Measurements from ENCODE around the gene PRTFDC1. TPM values are rescaled to one million over a fixed set of nuclear protein-coding genes. Genes with fewer than 3 reads are reported as not detected.

The PRTFDC1 gene
- total RNA-seq, 4 donors from 2014 or later: 0.15 to 2.2 (median 1.8) TPM

DNA sequence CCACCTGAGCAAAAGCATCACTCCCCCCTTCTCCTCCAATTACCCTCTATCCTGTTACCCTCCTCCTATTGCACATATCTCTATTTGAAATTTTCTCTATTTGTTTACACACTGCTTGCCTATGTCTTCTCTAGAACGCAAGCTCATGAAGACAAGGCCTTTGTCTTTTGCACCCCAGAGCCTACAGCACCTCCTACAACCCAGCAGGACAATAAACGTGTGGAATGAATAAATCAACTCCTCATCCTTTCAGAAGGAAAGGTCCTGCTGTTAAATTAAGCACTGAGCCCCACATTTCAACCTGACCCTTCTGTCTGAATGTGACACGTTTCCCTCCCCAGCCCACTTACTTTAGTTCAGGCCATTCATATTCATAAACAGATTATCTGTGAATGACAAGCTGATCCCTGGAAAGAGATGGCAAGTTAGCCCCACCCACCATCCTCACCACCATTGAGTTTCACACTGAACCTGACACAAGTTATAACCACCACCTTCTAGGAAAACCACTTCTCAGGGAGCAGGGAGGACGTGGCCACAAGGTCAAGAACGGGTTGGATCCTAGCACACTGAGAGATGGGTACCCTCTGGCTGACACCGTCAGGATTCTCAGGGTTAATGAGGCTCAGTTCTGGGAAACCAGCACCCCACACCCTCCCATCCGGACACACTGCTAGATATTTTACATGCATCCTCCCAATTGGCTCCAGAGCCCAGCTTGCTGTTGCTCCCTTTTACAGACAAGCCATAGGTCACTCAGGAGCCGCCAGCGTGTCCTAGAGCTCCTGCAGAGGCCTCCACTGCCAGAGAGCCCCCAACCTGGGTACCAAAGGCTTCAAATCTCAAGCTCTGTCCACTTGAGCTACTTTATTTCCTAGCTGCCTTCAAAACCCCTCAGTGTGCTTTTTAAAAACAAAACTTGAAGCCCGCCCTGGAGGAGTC, 934 bp downstream of the PRTFDC1 start:
- TF ChIP-seq, protein P1, sequence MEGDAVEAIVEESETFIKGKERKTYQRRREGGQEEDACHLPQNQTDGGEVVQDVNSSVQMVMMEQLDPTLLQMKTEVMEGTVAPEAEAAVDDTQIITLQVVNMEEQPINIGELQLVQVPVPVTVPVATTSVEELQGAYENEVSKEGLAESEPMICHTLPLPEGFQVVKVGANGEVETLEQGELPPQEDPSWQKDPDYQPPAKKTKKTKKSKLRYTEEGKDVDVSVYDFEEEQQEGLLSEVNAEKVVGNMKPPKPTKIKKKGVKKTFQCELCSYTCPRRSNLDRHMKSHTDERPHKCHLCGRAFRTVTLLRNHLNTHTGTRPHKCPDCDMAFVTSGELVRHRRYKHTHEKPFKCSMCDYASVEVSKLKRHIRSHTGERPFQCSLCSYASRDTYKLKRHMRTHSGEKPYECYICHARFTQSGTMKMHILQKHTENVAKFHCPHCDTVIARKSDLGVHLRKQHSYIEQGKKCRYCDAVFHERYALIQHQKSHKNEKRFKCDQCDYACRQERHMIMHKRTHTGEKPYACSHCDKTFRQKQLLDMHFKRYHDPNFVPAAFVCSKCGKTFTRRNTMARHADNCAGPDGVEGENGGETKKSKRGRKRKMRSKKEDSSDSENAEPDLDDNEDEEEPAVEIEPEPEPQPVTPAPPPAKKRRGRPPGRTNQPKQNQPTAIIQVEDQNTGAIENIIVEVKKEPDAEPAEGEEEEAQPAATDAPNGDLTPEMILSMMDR (IDR thresholded peaks at IDR 0.05): no peak
- TF ChIP-seq POLR2A (IDR thresholded peaks at IDR 0.05): no peak
- H3K36me3 ChIP-seq: no peaks in the 10 kb centered on the region
- WGBS, 2 donors: 61 to 65% methylated on average over 4 to 9 of the region's 10 CpGs
- H3K27me3 ChIP-seq: peaks cover 0 to 9% (median 0%) of the 10 kb centered on the region in 4 donors
- peak overlapping the region; percentile 55 to 76 (median 64) for H3K4me3 ChIP-seq
- H3K4me1 ChIP-seq: peaks cover 7 to 34% (median 17%) of the 10 kb centered on the region in 3 donors
- peak overlapping the region; percentile 76 to 90 (median 85) for H3K27ac ChIP-seq
- intact Hi-C loops (cut with DNase I): no loop called here
- no peaks in the 10 kb centered on the region for H3K9me3 ChIP-seq
- no peak for DNase-seq

DNA sequence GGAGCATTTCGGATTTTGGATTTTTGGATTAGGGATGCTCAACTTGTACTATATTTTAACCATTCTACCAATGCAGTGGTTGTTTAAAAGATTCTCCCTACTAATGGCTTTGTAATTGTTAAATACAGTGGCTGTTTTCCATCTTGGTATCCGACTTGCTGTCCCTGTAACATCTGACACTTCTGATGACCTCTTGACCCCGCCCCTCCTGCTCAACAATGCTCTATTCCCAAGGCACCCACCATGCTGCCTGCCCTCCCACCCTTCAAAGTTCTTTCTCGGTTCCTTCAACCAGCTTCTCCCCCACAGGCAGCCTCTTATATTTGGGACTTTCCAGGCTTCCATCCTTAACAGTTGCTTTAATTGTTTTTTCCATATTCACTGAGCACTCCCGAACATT, 2.0 kb downstream of the PRTFDC1 start:
- H3K36me3 ChIP-seq: no peaks in the 10 kb centered on the region
- no peak overlapping the region for H3K4me3 ChIP-seq
- peaks cover 0 to 9% (median 0%) of the 10 kb centered on the region in 4 donors for H3K27me3 ChIP-seq
- intact Hi-C loops (cut with DNase I): no loop called here
- H3K4me1 ChIP-seq: peaks cover 7 to 34% (median 17%) of the 10 kb centered on the region in 3 donors
- H3K27ac ChIP-seq: no peak overlapping the region
- no peak for TF ChIP-seq POLR2A (IDR thresholded peaks at IDR 0.05)
- TF ChIP-seq, protein P1 (IDR thresholded peaks at IDR 0.05): no peak
- no peak for DNase-seq
- 75 to 76% methylated on average over 5 of the region's 5 CpGs for WGBS, 2 donors
- no peaks in the 10 kb centered on the region for H3K9me3 ChIP-seq

DNA sequence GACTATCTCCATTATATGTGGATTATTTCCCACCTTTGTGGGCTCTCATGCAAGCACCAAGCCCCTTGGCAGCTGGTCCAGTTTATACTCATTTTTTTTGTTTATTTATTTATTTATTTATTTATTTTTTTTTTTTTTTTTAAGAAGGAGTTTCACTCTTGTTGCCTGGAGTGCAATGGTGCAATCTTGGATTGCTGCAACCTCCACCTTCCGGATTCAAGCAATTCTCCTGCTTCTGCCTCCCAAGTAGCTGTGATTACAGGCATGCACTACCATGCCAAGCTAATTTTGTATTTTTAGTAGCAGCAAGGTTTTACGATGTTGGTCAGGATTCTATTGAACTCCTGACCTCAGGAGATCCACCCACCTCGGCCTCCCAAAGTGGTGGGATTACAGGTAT, 2.8 kb downstream of the PRTFDC1 start:
- intact Hi-C loops (cut with DNase I): no loop called here
- TF ChIP-seq, protein P1 (IDR thresholded peaks at IDR 0.05): no peak
- no peak for TF ChIP-seq POLR2A (IDR thresholded peaks at IDR 0.05)
- no peak for DNase-seq
- Histone ChIP-seq H3K36me3 (no peaks in the 10 kb centered on the region), H3K4me1 (peaks cover 7 to 43% (median 17%) of the 10 kb centered on the region in 3 donors), H3K4me3 (no peak overlapping the region), H3K9me3 (no peaks in the 10 kb centered on the region), H3K27me3 (peaks cover 0 to 9% (median 0%) of the 10 kb centered on the region in 4 donors), H3K27ac (no peak overlapping the region)
- WGBS, 2 donors: 89 to 90% methylated on average over 3 of the region's 3 CpGs

DNA sequence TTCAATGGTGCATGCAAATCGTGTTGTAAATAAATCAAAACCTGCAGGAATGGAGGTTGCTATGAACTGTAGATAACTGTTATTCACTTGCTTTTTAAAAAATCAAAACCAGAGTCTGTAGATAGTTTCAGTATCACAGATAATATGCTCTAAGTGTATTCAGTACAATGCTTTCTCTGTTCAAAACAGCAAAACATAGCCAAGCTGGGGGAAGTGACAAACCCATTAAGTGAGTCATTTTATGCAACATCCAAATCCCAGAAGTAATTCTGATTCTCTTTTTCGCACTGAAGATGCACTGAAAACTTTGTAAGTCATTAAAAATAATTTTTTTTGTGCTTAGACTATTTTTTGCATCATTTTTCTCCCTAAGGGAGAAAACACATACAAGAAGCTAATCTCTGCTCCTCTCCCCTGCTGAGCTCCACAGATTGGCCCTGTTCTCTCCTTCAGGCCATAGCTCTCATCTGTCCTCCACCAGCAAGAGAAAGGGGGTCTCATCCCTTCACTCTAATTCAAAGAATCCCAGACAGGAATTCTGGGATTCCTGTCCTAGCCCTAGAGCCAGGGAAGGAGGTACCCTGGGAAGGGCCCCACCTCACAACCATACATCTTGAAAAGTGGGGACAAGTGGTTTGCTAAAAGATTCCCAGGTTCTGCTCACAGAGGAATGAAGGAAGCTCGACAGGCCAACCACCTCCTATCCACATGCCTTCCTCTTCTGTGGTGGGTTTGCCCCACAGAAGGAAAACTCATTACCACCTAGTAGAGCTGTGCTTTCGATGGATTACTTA, 4.9 kb downstream of the PRTFDC1 start:
- WGBS, 2 donors: 63 to 72% methylated on average over 4 of the region's 4 CpGs
- TF ChIP-seq POLR2A (IDR thresholded peaks at IDR 0.05): no peak
- TF ChIP-seq, protein P1 (IDR thresholded peaks at IDR 0.05): no peak
- Histone ChIP-seq H3K4me1 (peaks cover 6 to 28% (median 6%) of the 10 kb centered on the region in 3 donors), H3K27me3 (peaks cover 0 to 7% (median 0%) of the 10 kb centered on the region in 4 donors), H3K36me3 (no peaks in the 10 kb centered on the region), H3K27ac (peak overlapping the region in 2 of 4 donors; percentile 33 to 60), H3K4me3 (no peak overlapping the region), H3K9me3 (no peaks in the 10 kb centered on the region)
- intact Hi-C loops (cut with DNase I): no loop called here
- DNase-seq: no peak

All from esophagus squamous epithelium (tissue), 5 donors.